Measurements from ENCODE around the gene HIRIP3.
"Not testable (repeated sequence)": the region's sequence is repeated elsewhere in the genome, so short reads cannot be mapped to it uniquely, and the experiment has no call there.

Gene HIRIP3, protein sequence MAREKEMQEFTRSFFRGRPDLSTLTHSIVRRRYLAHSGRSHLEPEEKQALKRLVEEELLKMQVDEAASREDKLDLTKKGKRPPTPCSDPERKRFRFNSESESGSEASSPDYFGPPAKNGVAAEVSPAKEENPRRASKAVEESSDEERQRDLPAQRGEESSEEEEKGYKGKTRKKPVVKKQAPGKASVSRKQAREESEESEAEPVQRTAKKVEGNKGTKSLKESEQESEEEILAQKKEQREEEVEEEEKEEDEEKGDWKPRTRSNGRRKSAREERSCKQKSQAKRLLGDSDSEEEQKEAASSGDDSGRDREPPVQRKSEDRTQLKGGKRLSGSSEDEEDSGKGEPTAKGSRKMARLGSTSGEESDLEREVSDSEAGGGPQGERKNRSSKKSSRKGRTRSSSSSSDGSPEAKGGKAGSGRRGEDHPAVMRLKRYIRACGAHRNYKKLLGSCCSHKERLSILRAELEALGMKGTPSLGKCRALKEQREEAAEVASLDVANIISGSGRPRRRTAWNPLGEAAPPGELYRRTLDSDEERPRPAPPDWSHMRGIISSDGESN

DNA sequence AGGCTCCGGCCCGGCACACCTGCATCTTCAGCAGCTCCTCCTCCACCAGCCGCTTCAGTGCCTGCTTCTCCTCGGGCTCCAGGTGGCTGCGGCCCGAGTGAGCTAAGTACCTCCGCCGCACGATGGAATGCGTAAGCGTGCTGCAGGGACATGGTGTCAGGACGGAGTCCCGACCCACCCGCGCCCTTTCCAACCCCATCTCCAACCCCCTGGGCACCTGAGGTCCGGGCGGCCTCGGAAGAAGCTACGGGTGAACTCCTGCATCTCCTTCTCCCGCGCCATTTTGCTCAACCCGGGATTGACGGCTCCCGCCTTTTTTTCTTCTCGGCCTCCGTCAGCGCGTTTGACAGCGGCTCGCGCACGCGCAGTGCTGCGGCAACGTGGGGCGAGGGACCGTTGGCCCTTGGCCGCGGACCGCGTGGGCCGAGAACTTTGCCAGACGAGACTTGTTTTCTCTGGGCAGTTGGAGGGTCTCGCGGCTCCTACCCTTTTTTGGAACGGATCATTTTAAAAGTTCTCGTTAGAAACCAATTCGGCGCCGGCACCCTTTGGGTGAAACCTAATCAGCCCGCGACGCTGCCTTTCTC is at the start of gene HIRIP3:
TSS of gene HIRIP3 (minus strand) at position 294 of the 587 bp plus-strand sequence. CDS start at position 282, 12 bp downstream.
- DNase-seq (ENCODE audit: low read depth in 2 of 2, low spot score in 1 of 2), result peak; percentile 63 to 66

DNA sequence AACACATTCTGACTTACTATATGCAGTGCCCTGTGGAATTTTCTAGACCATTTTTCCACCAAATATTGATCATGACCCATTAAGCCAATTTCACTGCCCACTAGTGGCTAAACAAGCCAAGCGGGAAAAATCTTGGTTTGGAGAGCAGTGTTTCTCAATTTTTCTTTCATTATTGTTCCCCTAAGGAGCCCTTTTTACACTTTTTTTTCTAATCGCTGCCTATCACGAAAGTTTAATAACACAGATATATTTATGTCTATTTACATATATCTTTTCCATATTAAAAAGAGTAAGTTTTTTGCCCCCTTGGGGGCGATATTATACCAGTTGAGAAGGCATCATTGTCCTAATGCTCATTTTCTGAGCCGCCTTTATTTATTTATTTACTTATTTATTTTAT is 46.4 kb upstream of the HIRIP3 start:
- no peak for DNase-seq (ENCODE audit: low read depth in 2 of 2, low spot score in 1 of 2)

DNA sequence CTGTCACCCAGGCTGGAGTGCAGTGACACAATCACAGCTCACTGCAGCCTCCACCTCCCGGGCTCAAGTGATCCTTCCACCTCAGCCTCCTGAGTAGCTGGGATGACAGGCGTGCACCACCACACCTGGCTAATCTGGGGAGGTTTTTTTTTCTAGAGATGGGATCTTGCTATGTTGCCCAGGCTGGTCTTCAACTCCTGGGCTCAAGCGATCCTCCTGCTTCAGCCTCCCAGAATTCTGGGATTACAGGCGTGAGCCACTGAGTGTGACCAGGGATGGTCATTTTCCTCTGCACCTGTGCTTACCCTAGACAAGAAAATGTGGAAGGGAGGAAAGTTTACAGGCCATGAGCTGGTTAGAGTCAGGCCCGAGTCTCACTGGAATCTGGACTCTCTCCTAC is 45.3 kb upstream of the HIRIP3 start:
- DNase-seq (ENCODE audit: low read depth in 2 of 2, low spot score in 1 of 2), result not testable (repeated sequence)

DNA sequence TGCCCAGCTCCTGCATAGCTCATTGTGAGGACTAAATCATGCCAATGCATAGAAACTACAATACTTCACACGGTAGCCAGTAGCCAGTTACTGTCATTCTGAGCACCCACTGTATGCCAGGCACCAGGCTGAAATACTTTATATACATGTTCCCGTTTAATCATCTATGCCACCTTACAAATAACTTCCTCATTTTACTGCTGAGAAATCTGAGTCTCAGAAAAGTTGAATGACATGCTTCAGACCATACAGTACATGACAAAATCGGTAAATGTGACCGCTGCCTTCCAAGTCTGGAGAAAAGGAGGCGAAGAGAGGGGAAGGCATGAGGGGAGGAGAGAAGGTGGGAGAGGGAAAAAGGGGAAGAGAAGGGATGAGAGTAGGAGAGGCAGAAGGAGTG is 44.8 kb upstream of the HIRIP3 start:
- DNase-seq (ENCODE audit: low read depth in 2 of 2, low spot score in 1 of 2), result no peak

DNA sequence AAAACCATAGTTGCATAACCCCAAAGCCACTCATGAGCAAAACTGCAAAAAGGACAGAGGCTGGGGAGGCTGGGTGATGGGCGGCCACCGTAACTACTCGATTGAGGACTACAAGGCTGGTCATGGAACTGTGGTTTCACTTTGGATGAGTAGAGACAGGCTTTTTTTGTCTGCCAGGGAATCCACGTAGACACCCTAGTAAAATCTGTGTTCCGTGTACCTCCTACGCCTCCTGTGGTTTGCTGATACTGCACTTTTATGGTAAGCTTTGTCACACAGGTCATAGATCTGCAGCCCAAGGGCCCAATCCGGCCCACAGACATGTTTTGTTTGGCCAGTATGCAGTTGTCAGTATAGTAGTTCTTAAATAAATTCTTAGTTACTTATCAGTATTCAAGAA is 37.9 kb upstream of the HIRIP3 start:
- no peak for DNase-seq (ENCODE audit: low read depth in 2 of 2, low spot score in 1 of 2)

DNA sequence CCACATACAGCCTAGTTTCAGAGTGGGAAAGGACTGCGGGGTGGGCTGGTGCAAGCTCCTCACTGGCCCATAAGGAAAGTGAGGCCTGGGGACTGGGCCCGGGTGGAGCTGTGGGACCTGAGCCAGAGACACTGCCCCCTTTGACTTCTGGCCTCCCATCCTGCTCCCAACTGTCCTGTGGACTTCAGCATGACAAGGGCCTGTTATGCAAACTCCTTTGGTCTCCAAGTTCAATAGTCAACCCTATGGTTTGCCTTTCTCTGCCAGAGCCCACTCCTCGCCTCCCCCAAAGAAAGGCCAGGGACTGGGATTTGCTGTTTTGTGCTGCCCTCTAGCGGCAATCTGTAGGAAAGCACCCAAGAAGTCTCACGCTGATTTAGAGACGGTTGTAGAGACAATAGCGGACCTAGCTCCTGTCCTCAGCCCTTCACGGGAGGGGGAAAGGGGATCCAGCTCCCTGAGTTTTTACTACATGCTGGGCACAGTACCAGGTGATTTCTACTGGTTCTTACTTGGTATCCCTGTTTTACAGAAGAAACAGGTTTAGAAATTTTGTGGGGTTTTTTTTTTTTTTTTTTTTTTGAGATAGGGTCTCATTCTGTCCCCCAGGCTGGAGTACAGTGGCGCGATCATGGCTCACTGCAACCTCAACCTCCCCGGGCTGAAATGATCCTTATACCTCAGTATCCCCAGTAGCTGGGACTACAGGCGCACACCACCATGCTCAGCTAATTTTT is 36.8 kb upstream of the HIRIP3 start:
- peak in 1 of 2 donors; percentile 31 for DNase-seq (ENCODE audit: low read depth in 2 of 2, low spot score in 1 of 2)

DNA sequence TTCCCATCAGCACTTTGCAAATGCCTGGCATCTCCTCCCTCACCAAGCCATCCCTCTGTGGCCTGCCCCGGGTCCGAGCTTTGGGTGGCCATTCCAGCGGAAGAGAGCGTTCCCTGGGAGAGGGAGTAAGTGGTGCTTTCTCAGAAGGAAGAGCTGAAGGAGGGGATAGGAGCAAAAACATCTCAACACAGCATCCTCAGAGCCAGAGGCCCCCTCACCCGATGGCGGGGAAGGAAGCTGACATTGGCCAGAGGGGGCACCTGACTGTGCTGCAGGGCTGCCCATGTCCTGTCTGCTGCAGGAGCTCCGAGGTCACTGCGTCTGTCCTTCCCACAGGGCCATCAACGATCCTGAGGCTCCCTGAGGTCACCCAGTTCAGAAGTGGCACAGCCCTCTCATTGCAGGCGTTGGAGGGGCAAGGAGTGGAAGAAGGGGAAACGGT is 36.1 kb upstream of the HIRIP3 start:
- DNase-seq (ENCODE audit: low read depth in 2 of 2, low spot score in 1 of 2), result no peak

DNA sequence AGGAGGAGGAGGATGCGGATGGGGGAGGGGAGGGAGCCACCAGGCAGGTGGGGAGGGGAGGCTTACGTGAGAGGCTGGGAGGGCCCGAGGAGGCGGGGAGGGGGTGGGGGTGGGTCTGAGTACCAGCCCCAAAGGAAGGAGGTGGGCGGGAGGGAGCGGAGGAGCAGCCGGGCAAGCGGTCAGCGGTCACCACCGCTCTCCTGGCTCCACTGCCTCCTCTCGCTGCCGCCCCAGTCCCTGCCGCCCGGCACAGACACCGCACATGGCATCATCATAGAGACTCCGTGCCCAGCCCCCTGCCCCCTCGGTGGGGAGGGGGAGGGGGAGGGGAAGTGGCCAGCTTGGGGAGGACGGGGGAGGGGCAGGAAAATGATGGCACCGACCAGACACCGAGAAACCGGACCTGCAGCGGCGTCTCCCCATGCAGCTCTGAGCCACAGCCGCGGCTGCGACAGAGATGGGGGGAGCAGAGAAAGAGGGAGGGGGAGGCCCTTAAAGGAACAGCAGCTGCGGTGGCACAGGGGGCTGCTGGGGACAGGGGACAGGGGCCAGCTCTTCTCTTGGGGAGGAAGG is 35.5 kb upstream of the HIRIP3 start, which contains the start of gene TLCD3B:
TSS of gene TLCD3B (minus strand) at position 431 of the 573 bp plus-strand sequence. CDS start 744 bp downstream, outside the sequence.
- DNase-seq (ENCODE audit: low read depth in 2 of 2, low spot score in 1 of 2), result no peak

DNA sequence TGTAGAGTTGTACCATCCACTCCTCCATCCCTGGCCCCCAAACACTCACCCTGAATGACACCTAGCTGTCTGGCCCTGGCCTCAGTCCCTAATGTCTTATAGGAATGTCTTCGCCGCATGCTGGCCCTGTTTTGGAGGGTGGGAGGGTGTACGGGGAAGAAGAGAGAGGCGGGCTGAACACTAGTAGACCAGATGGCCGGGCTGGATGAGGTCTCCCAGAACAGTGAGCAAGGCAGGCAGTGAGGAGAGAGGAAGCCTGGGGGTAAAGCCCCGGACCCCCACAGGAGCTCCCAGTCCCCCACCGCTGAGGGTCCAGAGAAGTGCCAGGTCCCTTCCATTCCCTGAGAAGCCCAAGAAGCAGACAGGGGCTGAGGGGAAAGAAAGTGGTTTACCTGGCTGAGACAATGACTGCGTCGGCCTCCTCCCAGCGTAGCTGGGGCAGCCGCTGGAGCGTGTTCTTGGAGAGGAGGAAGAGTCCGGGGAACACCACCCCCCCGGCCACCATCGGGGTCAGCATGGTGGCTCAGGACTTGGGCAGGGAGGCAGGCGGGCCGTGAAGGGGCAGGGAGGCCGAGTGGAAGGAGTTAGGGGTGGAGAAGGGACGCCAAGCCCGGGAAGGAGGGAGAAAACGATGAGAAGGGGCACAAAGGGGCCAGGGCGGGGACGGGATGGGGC is 34.7 kb upstream of the HIRIP3 start:
- DNase-seq (ENCODE audit: low read depth in 2 of 2, low spot score in 1 of 2), result no peak

DNA sequence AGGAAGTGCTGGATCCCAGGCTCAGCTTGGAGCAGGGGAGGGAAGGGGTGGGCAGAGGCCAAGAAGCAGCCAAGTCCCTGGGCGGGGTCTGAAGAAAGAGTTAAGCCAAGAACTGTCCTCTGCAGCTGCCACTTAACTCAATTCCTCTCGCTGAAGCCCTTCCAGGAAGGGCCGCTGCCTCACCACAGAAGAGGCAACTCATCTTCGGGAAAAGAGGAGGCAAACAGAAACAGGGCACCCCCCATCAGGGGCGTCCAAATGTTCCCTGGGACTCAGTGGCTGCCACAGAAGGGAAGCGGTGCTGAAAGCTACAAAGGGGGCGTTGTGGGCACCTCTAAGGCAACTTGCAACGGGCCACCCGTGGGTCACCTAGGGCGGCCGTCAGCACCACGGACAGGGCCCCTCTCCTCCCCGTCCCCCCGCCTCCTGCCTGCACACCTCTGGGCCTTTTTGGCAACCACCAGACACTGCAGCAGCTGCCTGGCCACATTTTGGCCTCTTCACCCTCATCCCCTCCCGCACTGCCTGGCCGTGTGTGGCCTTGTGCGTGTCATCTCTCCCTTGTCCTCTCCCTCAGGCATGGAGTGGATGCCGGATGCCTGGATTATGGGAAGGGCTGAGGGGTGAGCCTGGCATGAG is 33.1 kb upstream of the HIRIP3 start:
- DNase-seq (ENCODE audit: low read depth in 2 of 2, low spot score in 1 of 2), result no peak

DNA sequence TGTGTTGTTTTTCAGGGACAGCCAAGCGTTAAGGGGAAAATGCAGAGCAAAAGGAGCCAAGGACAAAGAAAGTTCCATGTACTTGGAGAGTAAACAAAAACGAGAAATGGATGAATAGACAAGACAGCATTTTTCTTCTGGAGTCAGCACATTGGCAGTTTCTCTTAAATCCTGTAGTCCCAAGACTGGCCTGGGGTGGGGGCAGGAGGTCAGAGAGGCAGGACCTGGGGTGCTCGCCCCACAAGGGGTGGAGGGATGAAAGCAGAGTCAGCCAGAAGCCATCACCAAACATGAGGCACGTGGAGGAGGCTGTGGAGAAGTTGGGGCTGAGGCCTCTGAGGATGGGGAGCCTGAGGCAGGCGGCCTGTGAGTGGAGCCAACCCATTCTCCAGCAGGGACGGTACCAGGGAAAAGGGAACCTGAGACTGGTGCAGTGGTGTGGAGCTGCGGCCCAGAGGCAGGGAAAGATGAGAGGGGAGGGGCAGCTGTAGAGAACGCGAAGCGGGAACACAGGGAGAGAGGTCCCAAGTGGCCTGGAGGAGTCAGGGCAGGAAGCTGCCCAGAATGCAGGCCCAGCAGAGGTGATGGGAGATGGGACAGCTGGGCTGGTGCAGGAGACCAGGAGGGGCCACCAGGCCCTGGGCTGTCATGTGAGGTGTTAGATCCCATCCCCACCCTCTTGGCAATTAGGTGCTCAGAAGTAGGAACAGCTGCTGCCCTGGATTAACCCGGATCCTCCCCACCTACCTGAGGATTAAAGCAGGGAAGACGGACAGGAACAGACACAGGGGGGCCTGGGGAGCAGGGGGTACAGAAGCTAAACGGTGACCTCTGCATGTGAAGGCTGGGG is 32.4 kb upstream of the HIRIP3 start:
- DNase-seq (ENCODE audit: low read depth in 2 of 2, low spot score in 1 of 2), result no peak

DNA sequence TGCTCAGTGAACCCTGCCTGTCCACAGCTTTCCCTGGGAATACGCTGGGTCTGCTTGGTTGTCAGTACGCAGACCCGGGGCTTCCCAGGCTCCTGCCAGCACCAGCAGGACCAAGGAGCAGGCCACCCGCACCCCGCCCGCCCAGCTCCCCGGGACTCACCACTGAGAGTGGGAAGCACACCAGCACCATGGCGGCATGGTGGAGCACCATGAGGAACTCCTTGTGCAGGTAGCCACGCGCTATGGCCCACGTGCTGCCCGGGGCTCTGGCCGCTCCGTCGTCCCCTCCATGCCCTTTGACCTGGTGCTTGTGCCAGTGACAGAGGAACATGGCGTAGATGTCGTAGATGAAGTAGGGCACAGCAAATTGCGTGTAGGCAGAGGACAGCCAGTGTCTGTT is 31.0 kb upstream of the HIRIP3 start:
- no peak for DNase-seq (ENCODE audit: low read depth in 2 of 2, low spot score in 1 of 2)

DNA sequence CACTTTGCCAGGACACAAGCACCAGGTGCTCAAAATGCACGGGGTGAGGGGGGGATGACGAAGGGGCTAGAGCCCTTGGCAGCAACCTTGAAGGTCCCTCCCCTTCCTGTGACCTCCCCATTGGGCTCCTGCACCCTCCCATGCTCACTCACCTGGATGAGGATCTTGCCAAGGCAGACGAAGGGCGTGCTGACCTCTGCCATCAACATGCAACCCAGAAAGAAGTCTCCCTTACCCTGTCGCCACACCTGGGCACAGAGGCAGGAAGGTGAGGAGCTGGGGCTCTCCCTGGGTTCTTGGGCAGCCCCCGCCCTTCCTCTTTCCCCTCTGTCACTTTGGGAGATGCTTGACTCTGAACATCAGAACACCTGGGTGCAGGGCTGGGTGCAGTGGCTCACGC is 30.2 kb upstream of the HIRIP3 start:
- DNase-seq (ENCODE audit: low read depth in 2 of 2, low spot score in 1 of 2), result no peak

DNA sequence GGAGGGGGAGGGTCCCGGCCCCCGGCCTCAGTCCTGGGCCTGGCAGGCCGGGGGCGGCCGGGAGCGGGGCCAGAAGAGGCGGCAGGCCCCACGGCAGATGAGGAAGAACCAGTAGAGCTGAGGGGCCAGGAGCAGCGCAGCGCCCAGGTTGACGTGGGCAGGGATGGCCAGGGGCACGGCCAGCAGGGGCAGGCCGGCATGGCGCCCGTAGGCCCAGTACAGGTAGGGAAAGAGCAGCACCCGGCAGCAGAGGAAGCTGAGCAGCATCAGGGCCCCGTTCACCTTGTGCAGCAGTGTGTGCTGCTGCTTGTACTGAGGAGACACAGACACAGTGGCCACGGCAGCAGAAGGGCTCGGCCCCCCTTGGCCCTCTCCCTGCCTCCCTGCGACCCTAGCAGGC is 29.7 kb upstream of the HIRIP3 start:
- no peak for DNase-seq (ENCODE audit: low read depth in 2 of 2, low spot score in 1 of 2)

DNA sequence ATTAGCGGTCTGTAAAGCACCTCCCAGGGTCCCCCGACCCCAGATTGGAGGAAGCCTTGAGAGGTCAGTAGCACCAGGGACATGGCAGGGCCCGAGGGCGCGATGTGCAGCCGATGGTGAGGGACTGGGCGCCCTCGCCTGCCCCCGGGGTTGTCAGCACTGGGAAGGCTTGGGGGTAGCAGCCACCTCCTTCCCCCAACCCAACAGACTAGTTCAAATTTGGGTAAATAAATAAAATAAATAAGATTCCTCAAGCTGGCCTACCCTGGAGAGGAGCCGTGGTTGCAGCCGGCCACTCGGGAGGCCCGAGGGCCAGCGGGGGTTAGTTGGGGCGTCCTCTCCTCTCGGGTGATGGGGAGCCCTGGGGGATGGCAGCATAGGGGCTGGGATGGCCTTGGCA is 29.0 kb upstream of the HIRIP3 start:
- no peak for DNase-seq (ENCODE audit: low read depth in 2 of 2, low spot score in 1 of 2)

DNA sequence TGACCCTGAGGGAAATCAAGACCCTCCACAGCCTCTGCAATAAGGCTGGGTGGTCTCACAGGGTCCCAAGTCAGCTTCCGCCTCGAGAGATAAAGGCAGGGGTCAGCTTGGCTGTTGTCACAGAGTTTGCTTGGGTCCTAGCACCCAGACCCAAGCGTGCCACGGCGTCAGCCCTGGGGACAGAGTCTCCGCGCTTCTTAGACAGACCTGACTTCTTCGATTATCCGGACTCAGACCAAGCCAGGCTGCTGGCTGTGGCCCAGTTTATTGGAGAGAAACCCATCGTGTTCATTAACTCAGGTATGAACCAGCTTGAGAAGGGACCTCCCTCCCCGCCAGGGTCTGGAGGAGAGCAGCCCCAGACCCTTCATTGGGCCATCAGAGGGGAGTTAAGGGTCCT is 28.2 kb upstream of the HIRIP3 start:
- DNase-seq (ENCODE audit: low read depth in 2 of 2, low spot score in 1 of 2), result no peak

DNA sequence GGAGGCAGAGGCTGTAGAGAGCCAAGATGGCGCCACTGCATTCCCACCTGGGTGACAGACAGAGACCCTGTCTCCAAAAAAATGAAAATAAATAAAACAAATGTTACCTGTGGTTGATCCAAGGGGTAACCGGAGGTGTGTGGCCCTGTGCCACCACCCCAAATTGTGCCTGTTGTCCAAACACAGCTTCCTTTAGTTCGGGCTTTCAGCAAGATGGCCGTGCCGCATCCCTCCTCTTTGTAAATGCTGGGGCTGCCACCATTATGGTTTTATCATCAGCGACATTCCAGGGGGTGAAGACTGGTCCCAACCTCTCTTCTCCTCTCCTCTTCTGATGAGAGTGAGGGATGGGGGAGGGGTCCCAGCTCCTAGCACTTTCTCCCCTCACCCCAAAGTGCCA is 27.5 kb upstream of the HIRIP3 start, which contains the start of gene C16orf92:
TSS of gene C16orf92 (plus strand) at position 312 of the 400 bp plus-strand sequence. CDS start 143 bp downstream, outside the sequence.
- no peak for DNase-seq (ENCODE audit: low read depth in 2 of 2, low spot score in 1 of 2)

DNA sequence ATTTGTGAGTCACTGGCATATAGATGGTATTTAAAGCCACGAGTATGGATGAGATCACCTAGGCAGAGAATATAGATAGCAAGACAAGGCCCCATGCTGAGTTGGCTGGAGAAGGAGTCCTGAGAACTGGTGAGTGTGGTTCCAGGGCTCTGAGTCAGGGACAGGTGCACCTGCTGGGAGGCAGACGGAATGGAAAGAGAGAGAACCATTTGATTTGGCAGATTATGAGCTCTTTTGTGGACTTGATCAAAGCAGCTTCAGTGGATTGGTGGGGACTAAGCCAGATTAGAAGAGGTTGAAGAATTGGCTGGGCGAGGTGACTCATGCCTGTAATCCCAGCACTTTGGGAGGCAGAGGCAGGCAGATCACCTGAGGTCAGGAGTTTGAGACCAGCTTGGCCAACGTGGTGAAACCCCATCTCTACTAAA is 23.3 kb upstream of the HIRIP3 start:
- no peak for DNase-seq (ENCODE audit: low read depth in 2 of 2, low spot score in 1 of 2)

DNA sequence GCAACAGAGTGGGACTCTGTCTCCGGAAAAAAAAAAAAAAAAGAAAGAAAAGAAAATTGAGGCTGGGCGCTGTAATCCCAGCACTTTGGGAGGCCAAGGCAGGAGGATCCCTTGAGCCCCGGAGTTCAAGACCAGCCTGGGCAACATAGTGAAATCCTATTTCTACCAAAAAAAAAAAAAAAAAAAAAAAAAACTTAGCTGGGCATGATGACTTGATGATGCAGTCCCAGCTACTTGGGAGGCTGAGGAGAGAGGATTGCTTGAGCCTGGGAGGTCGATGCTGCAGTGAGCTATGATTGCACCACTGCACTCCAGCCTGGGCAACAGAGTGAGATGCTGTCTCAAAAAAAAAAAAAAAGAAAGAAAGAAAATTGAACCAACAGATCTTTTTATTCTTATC is 22.5 kb upstream of the HIRIP3 start:
- not testable (repeated sequence) for DNase-seq (ENCODE audit: low read depth in 2 of 2, low spot score in 1 of 2)
